Medulla oblongata (tissue), 1 donor: ENCODE data around the gene CACNA2D2.

Source experiments
- DNase-seq: peaks from one replicate; pipeline ENCODE4 v3.0.0-alpha.2; 2015; ENCODE audit errors: extremely low spot score

The CACNA2D2 gene

GRCh38 chr3:50347187-50347813, 156.1 kb downstream of the CACNA2D2 start:
- DNase-seq, result peak; percentile 79

GRCh38 chr3:50345586-50346234, 157.7 kb downstream of the CACNA2D2 start, which contains the start of gene ZMYND10:
ZMYND10 (minus strand) TSS chr3:50345732; CDS start chr3:50345579, 153 bp downstream.
- DNase-seq, result no peak

DNA sequence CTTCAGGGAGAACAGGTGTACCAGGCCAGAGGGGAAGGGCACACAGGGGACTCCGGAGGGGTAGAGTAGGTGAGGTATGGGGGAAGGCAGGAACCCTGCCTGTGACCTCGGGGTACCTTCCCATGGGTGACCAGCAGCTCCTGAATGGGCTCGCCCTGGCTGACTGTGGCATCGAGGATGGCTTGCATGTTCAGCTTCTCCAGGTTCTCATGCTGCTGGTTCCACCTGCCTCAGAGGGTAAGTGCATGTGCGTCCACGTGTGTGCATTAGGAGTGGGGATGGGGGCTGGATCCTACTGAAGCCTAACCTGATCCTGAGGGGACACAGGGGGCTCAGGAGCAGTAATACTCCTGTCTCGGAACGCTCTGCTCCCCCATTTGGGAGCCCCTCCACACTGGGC, 158.4 kb downstream of the CACNA2D2 start:
- no peak for DNase-seq

GRCh38 chr3:50342813-50343633, 160.4 kb downstream of the CACNA2D2 start:
- no peak for DNase-seq

- DNase-seq, result no peak
These were observed 161.3 kb downstream of the CACNA2D2 start for GRCh38 chr3:50341996-50342650.

DNA sequence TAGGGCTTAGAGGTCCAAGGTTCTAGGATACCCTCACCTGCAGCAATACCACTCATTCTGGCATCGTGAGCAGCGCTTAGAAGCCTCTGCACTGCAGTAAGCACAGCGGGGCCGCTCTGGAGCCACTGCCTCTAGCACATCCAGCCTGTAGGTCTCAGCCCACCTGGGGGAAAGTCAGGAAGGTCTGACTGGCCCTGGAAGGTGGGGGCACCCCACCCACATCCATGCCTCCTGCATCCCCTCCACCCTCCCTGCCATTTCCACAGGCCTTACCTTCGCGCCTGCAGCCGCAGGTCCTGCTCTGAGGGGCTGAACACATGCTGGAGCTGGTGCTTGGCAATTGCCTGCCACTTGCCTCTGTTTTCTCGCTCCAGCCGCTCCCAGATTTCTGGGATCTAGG, 161.9 kb downstream of the CACNA2D2 start:
- no peak for DNase-seq

GRCh38 chr3:50340448-50341329, 162.7 kb downstream of the CACNA2D2 start, which contains the start of gene RASSF1:
RASSF1 (minus strand) TSS chr3:50340836; CDS start chr3:50340805, 31 bp downstream.
- peak; percentile 48 for DNase-seq

- DNase-seq, result no peak
These were observed 163.3 kb downstream of the CACNA2D2 start for GRCh38 chr3:50340147-50340447.

DNA sequence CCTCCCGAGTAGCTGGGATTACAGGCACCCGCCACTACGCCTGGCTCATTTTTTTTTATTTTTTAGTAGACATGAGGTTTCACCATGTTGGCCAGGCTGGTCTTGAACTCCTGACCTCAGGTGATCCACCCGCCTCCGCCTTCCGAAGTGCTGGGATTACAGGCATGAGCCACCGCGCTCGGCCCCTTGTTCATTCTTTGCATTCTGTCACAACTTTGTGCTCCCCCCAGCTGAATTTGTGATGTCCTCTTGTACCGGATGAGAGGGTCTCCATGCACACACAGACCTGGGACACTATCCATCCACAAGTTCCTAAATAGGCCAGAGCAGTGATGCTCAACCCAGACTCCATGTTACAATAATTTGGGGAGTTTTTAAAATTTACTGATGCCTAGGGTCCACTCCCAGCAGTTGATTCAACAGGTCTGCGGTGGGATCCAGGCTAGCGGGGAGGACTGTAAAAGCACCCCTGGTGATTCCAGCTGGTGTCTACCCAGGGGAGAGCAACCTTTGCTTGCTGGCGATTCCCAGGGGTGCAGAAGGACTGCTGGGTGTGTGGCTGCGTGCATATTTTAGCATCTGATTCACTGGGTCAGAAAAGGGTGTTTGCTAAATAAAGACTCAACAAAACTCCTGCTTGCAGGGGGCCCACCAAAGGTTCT, 163.8 kb downstream of the CACNA2D2 start:
- no peak for DNase-seq

GRCh38 chr3:50338965-50339364, 164.5 kb downstream of the CACNA2D2 start:
- DNase-seq, result no peak

DNA sequence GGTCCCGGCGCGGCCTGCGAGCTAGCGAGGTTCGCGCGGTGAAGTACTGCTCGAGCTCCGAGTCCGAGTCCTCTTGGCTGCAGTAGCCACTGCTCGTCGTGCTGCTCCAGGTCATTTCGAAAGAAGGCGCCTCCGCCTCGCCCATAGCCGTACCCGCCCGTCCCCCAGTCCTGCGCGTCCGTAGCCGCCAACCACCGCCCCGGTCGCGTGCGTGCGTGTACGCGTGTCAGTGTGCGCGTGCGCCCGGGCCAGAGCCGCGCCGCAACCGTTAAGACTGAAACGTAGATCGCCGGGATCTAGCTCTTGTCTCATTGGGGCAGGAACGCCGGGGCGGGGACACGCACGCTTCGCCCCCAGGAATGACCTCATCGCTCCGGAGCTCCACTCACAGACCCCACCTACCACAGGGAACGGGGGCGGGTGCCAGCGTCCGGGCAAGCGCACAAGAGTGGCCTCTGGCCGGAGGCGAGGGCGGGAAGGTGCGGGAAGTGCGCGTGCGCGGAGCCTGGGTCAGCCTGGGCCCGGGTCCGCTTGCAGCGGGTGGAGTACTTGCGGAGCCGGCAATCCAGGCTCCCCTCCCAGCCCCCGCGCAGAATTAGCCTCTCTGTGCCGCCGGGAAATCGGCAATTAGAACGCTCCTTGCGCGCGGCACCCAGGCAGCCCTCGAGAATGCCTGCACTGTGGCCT, 166.1 kb downstream of the CACNA2D2 start:
- DNase-seq, result peak; percentile 98

- no peak for DNase-seq
These were observed 166.8 kb downstream of the CACNA2D2 start for GRCh38 chr3:50336452-50337174.

- DNase-seq, result no peak
These were observed 168.9 kb downstream of the CACNA2D2 start for GRCh38 chr3:50334339-50335075.

DNA sequence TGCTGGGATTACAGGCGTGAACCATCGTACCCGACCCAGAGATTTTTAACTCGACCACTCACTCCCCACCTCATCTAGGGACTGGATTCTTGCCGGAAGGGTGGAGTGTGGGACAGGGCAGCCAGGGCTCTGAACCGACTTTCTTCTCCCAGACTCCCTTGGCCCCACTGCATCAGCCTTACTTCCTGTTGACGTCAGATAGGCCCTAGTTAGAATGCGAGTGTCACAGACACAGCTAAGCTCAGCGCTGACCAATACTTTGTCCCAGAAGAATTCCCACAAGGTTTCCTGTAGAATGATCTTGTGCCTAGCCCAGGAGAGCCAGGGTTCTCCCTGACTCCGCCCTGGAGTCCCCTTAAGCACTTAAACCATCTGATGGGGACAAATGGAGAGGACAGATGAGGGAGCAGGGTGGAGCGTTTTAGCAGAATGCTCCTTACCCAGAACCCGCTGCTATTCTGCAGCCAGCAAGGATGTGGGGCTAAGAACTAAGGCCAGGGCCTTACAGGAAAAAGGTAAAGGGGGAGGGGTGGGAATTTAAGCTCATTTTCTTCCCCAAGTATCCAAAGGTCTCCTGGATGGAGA, 169.6 kb downstream of the CACNA2D2 start:
- DNase-seq, result no peak

DNA sequence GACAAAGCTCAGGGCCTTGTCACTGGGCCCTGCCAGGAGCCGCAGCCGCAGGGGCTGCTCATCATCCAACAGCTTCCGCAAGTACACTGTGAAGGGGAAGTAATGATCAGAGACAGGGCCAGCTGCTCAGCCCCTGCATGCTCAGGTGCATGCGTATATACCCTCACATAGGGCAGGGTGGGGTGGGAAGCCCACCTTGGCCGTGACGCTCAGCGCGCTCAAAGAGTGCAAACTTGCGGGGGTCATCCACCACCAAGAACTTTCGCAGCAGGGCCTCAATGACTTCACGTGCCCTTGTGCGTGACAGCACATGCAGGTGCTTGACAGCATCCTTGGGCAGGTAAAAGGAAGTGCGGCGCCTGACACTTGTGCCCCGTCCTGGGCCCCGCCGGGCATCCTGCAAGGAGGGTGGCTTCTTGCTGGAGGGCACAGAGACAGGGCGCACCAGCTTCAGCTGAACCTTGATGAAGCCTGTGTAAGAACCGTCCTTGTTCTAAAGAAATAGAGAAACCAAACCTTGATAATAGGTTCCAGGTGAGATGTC, 172.0 kb downstream of the CACNA2D2 start:
- DNase-seq, result no peak

DNA sequence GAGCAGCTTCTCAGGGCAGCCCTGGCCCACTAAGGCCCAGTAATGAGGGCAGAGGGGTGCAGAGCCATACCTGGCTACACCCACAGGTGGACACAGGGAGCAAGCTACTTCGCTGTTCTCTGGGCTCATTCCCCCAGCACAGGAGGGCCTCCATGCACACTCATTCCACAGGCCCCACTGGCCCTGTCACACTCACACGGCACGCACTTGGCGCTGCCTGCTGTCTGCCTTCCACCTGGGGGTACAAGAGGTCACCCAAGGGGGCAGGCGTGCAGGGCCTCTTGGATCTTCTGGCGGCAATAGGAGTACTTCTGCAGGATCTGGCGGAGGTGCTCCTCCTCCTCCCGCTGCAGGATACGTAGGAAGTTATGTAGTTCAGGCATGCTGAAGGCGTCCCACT, 173.1 kb downstream of the CACNA2D2 start:
- DNase-seq, result no peak

DNA sequence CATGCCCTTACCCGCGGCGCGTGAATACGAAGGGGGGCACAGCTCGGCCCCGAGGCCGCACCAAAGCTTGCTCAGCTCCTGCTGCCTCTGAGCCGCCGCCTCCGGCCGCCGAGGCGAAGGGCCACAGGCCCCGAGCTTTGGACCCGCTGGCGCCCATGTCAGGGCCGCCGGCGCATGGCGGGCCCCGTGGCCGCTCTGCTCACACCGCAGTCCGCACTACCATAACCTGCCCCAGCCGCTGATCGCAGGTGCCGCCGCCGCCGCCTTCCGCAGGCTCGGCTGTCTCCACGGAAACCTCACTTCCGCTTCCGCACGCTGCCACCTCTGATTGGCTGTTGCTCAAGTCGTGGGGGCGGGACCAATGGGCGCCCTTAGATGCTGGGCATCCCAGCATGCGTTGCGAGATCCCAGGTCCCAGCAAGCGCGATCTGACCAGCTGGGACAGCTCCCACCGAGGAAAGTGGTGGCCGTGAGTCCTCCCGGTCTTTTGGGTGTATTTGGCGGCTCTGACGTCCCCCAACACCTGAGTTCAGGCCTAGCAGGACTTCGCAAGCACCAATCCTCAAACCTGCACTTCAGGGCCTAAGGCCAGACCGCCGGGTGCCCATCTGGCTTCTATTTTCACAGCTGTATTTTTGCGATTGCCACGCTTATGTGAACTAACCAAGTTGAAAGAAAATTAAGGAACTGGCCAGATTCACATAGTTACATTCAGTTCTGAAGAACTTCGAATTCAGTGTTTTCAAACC, 175.3 kb downstream of the CACNA2D2 start, which contains the start of gene TUSC2:
Gene TUSC2, minus strand, starts transcription at position 281 of the 749 bp plus-strand sequence. Its CDS starts 124 bp downstream, at position 157.
- peak; percentile 99 for DNase-seq
